ENCODE data around the gene B4GALT3. TPM values are rescaled to one million over a fixed set of nuclear protein-coding genes. Genes with fewer than 3 reads are reported as not detected.

The B4GALT3 gene
- total RNA-seq, 4 donors from 2014 or later = 20.6 to 50.7 (median 37.1) TPM

DNA sequence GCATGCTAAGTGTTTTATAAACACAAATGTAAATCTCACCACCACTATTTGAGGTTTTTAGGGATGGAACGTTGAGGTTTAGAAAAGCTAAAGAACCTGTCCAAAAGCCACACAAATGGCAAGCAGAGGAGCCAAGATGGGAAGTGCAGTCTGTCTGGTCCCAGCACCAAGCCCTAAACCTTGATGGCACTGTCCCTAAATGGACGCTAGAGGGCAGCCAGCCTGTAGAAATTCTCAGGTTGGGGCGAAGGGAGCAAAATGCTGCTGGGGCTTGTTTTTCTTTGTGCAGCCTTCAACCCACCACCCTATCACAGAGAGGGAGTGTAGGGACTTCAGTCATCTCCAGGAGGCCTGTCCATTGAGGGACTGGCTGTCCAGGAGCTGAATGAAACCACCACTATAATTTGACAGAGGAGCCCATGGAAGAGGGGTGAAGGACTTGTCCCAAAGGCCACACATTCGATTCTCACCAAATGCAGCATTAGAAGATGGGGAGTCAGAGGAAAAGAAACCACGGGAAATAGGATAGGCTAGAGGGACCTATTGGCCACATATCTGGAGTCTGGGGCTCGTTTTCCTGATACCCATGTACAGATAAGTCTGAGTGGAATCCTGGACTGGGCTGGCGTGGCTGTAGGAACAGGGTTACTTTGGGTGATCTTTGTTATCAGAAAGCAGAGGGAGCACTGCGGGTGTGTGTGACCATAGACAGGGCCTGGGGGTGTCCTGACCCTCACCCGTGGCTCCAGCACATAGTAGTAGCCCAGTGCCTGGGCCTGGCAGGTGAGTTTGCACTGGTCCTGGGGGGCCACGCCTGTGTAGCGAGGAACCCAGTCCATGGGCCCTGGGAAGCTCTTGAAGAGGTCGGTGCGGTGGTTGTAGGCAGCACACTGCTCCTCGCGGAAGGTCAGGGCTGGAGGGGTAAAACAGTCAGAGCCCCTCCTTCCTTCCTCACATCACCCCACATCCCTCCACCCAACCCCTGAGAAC, 15.5 kb upstream of the B4GALT3 start:
- no peak for DNase-seq (ENCODE audit: low spot score)
- TF ChIP-seq, protein P1, sequence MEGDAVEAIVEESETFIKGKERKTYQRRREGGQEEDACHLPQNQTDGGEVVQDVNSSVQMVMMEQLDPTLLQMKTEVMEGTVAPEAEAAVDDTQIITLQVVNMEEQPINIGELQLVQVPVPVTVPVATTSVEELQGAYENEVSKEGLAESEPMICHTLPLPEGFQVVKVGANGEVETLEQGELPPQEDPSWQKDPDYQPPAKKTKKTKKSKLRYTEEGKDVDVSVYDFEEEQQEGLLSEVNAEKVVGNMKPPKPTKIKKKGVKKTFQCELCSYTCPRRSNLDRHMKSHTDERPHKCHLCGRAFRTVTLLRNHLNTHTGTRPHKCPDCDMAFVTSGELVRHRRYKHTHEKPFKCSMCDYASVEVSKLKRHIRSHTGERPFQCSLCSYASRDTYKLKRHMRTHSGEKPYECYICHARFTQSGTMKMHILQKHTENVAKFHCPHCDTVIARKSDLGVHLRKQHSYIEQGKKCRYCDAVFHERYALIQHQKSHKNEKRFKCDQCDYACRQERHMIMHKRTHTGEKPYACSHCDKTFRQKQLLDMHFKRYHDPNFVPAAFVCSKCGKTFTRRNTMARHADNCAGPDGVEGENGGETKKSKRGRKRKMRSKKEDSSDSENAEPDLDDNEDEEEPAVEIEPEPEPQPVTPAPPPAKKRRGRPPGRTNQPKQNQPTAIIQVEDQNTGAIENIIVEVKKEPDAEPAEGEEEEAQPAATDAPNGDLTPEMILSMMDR (IDR thresholded peaks at IDR 0.05) = peak in 1 of 3 donors; percentile 50
- ATAC-seq (ENCODE audit: low FRiP score) = no peak

DNA sequence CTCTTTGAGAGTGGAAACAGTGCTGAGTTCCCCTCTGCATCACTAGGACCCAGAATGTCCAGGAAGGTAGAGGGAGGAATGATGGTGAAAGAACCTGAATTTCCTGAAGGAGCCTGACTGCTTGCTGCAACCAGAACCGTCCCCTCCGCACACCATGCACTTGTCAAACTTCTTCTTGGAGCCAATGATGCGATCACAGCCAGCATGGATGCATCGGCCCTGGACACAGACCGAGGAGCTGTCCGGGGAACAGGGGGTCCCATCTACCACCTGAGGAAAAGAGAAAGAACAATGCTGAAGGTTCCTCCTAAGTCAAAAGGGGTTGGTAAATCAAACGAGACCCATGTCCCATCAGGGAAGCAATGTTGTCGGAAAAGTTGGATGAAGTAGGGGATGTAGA, 14.7 kb upstream of the B4GALT3 start:
- ATAC-seq (ENCODE audit: low FRiP score) (no peak), DNase-seq (ENCODE audit: low spot score) (no peak)
- TF ChIP-seq, protein P1 (IDR thresholded peaks at IDR 0.05) = no peak

DNA sequence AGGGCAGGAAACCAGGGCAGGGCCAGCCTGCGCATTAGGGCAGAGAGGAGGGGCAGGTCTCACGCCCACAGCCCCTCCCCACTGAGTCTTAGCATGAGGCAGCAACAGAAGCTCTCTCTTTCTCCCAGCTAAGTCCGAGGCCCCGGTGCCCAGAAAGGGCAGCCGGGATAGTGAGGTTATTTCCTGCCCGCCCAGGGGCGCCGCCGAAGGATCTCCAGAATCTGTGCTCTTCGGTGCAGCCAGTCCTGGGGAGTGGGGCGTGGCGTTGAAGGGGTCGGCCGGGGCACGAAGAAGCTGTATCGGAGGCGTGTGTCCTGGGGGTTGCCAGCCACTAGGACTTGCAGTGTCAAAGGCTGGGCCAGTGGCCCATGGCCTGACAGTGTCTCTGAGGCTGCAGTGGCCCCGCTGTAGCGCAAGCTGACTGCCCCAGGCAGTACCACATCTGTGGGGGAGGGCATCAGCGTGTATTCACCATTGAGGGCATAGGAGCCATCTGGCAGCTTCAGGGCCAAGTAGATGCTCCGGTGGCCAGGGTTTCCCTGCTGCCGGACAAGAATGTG, 13.7 kb upstream of the B4GALT3 start:
- ATAC-seq (ENCODE audit: low FRiP score) (no peak), DNase-seq (ENCODE audit: low spot score) (no peak)
- TF ChIP-seq, protein P1 (IDR thresholded peaks at IDR 0.05) = no peak

DNA sequence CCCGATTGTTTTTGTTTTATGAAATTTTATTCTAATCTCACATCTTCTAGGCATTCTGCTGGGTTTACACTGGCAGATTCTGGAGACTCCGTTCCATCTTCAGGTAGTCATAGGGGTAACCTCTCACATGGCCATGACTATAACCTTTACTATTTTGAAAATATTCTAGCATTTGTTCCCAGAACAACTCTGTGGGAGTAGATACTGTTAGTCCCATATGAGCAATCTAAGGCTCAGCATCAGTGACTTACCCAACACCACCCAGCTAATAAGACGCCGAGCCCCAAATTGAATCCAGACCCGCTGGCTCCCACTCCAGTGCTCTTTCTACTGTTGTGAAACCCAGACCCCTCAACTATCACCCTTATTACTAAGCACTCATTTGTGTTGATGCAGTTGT, 11.7 kb upstream of the B4GALT3 start:
- no peak for DNase-seq (ENCODE audit: low spot score)
- TF ChIP-seq, protein P1 (IDR thresholded peaks at IDR 0.05) = no peak
- ATAC-seq (ENCODE audit: low FRiP score) = no peak

DNA sequence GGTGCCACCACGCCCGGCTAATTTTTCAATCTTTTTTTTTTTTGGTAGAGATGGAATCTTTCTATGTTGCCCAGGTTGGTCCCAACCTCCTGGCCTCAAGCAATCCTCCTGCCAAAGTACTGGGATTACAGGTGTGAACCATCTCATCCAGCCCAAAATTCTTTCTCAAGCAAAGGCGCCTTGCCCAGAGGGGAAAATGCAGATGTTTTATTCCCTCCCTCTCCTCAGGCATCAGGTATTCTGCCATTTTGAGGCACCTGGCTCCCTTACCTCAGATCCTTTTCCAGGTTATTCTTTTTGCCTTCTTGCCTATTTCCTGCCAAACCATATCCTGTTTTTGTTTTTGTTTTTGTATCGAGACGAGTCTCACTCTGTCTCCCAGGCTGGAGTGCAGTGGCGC, 11.1 kb upstream of the B4GALT3 start:
- ATAC-seq (ENCODE audit: low FRiP score) = no peak
- DNase-seq (ENCODE audit: low spot score) = no peak
- TF ChIP-seq, protein P1 (IDR thresholded peaks at IDR 0.05) = no peak

DNA sequence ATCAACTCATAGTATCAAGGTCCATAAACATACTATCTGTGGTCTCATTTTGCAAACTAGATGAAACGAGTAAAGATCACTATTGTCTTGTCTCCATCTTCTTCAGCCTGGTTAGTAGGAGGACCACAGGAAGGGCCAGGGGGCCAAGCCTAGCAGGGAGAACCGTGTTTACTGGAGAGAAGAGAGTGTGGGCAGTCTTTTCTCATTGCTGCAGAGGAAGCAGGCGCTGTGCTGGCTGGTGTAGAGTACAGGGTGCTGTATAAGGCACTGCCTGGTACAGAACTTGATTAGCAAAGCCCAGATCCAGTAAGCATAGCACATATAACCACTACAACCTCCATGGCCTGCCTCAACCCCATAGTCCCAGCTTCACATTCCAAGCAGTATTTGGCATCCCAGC, 10.0 kb upstream of the B4GALT3 start:
- DNase-seq (ENCODE audit: low spot score) = no peak
- ATAC-seq (ENCODE audit: low FRiP score) = no peak
- TF ChIP-seq, protein P1 (IDR thresholded peaks at IDR 0.05) = no peak

Measured in omental fat pad (tissue), 4 donors.